ENCODE data around the gene PDZD2.
"Not testable (repeated sequence)": the region's sequence is repeated elsewhere in the genome, so short reads cannot be mapped to it uniquely, and the experiment has no call there.

The PDZD2 gene

GRCh38 chr5:31741496-31741895 lies 102.6 kb downstream of the PDZD2 start:
- DNase-seq = no peak

- DNase-seq = no peak
Observed at GRCh38 chr5:31743678-31744077, 104.7 kb downstream of the PDZD2 start.

DNA sequence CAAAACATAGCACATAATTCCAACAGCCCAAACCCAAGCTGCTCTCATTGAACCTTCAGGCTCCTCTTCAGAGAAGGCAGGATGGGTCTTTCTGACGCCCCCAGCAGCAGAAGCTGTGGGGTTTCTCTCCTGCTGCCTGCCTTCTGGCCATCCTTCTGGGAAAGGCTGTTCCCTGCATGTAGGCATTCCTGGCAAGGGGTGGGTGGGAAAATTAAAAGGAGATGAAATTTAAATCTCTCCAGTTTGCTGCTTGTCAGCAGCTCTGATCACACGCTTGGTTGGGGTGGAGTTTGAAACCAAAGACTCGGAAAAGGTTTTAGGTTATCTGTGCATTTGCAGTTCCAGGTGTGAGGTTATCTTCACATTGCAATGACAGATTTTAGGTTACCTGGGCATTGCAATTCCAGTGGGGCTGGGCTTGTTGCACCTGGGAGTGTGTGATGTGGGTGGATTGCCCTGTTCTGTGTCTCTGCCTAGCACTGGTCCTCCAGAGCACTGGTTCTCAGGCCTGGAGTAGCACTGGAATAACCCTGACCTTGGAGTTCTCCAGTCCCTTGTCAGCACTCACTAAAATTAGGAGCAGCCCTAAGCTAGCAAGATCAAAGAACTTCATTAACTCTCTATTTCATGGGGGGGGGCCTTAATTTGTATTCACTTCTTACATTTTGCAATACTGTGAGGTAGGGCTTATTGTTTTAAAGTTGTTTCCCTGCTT lies 109.7 kb downstream of the PDZD2 start:
- DNase-seq = no peak

DNA sequence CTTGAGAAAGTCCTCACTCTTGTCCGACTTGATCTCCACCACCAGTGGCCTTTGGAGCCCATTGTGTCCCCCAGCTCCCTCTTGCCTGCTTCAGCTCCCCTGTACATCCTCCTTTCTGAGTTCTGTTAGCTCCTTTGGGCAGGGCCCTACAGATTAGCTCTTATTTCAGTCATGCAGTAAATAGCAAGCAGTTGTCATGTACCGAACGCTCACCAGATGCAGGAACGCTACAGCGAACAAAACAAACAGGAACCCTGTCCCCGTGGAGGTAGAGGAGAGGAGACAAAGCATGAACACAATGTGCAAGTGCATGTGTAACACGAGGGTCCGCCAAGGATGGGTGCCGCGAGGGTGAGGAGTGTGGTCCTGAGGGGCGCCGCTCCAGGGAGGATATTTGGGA lies 111.3 kb downstream of the PDZD2 start:
- no peak for DNase-seq

- no peak for DNase-seq
Observed at GRCh38 chr5:31751610-31752009, 112.7 kb downstream of the PDZD2 start.

DNA sequence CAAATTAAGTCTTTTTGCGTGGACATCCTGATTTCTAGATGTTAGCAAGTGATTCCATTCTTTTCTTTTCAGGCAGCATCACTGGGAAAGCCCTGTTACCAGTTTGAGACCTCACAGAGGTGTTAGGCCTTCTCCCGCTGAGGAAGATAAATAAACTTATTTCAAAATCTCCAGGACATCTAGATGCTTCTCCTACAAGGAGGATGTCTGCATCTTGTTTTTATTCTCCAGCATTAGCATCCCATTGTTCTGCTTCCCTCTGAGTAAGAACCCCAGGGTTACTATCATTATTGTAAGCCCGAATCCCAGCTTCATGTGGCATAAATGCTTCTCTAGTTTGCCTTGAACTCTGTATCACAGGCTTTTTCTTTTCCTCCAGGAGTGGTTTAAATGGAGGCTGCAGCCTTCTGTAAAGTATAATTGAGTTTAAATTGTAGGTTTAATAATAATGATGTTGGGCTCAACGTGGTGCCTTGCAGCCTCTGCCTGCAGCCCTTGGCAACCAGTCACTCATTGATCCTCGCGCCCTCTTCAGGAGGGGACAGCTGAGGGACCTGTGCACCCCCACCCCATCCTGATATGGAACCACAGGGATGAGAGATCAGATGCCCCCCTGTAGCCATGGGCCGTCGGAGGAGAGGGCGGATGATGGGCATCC lies 114.9 kb downstream of the PDZD2 start:
- DNase-seq = no peak

GRCh38 chr5:31754358-31754704 lies 115.4 kb downstream of the PDZD2 start:
- no peak for DNase-seq

GRCh38 chr5:31754741-31755675 lies 116.1 kb downstream of the PDZD2 start:
- no peak for DNase-seq

DNA sequence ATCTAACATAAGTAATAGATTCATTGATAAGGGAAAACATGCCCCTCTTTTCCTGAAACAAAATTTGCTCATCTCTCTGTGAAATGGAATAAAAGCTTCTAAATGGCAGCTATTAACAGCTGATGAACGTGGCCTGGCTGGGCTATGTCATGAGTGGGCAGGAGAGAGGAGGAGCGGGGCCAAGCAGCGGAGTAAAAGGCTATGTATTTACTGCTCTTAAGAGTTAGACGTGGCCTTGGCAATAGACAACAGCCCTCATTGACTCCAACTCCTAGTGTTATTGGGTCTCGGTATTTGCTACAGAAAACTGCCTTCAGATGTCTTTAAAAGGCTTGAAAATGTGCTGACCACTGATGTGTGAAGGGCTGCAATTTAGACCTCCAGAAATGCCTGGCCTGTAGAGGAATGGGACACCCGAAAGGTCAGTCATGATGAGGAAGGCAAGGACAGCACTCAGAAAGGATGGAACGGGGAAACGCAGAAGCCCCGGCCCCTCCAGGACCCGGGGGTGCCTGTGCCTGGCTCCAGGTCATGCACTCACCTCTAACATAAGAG lies 116.8 kb downstream of the PDZD2 start:
- no peak for DNase-seq

DNA sequence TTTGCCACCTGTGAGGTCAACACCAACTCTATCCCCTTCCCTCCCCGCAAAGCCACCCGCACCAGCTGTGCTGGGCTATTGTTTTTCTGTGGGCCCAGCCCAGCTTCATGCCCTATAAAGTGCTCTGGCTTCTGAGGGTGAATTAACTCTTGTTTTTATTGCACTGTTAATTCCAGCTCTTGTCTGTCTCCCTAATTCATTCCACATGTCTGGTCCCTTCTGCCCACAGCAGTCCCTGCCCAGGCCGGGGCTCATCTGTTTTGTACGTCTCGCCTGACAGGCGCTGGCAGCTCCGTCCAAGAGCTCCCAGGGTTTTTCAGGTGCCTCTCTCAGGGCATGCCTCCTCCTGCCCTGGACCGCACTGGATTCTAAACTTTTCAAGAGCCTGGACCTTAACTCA lies 118.9 kb downstream of the PDZD2 start:
- DNase-seq = no peak

DNA sequence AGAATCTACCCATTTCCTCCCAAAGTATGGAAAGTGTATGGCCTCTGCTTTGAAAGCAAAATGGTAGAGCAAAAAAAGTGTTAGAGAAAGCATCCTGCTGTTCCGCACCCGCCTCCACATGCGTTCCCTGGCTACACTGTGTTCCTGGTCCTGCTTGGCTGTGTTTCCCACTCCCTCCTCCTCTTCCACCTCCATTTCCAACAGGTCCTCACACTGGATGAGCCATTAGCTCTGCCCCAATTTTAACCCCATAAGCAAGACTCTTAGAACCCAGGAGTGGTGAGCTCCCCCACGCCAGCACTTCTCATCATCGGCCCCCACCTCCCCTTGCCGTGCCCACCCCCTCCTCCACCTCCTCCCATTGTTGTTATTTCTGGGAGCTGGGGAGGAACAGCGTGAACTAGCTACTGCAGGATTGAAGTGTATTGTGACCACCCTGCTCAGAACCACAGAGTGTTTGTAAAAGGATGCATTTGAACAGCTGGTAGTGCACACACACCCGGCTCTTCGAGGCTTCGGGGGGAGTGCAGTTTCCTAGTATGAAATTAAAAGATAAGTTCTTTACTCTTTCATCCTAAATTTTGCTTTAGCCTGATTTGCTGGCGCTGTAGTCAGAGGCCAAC lies 120.0 kb downstream of the PDZD2 start:
- no peak for DNase-seq

DNA sequence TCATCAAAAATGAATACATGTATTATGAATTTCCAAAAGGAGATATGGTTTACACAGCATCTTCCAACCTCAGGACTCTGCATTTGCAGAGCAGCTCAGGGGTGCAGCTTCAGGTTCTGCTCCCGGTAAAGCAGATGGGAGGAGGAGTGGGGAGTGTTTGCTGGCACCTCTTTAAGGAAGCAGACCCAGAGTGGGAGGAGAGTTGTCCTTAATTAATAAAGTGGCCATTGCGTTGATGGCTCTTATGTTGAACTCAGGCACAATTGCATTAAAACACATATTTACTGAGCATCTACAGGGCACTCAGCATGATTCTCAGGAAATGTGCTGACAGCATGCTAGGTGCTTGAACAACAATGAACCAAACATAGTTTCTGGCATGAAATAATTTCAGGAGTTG lies 121.0 kb downstream of the PDZD2 start:
- DNase-seq = no peak

- no peak for DNase-seq
Observed at GRCh38 chr5:31761877-31762276, 122.9 kb downstream of the PDZD2 start.

DNA sequence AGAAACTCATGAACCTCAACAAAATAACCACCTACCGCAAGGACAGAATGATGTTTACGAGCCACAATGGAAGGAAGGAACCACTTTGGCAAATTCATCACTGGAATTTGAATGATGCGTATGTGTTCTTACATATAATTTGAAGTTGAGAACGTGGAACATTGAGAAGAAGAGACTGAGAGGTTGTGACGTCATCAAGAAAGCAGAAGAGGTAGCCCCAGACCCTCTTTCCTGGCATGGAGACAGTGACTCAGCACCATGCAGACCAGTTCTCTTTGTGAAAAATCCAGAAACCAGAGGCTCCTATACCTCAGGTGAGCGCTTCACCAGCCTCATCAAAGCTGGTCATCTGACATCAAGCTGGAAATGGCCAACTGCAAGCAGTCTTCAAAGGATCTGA lies 124.5 kb downstream of the PDZD2 start:
- DNase-seq = no peak

- not testable (repeated sequence) for DNase-seq
Observed at GRCh38 chr5:31764687-31765086, 125.8 kb downstream of the PDZD2 start.

- DNase-seq = no peak
Observed at GRCh38 chr5:31767335-31768031, 128.6 kb downstream of the PDZD2 start.

DNA sequence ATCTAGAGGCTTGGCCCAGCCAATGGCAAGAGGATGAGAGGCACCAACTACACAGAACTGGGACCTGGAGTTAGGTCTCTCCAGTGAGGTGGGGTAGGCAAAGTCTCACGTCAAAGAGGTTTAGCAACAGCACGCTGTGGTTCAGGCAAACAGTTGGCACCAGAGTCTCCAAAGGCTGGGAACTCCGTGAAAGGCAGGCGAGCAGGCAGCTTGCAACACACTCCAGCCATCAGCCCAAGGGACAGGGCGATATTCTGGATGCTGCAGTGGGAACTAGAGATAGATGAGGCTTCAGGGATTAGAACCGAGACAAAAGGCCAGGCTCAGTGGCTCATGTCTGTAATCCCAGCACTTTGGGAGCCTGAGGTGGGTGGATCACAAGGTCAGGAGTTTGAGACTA lies 129.1 kb downstream of the PDZD2 start:
- DNase-seq = no peak

GRCh38 chr5:31768784-31769183 lies 129.9 kb downstream of the PDZD2 start:
- DNase-seq = no peak

- no peak for DNase-seq
Observed at GRCh38 chr5:31769530-31769929, 130.6 kb downstream of the PDZD2 start.

DNA sequence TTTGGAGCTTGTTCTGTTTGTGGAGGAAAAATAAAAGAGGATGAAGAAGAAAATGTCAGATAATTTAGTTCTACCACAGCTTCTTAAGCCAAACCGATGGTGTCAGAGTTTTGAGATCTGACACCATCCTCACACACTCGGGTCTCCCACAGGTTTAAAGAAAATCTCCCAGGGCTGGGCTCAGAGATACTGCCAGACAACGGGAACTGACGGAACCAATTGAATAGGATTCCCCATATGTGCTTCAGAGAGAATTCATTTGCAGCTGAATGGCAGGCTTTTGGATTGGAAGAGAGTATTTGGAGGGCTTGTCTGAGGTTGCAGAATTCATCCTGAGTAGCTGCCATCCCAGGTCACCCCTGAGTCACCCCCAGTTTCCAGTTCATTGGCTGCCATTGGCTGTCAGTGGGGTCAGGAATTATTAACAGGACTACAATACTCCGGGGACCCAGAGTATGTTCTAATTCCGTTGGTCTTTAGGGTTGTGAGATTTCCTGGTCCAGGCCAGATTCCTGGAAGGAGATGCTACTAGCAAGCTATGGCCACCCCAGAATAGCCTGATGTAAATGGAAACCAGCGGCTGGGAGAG lies 131.3 kb downstream of the PDZD2 start:
- DNase-seq = no peak

- no peak for DNase-seq
Observed at GRCh38 chr5:31770998-31771397, 132.1 kb downstream of the PDZD2 start.

DNA sequence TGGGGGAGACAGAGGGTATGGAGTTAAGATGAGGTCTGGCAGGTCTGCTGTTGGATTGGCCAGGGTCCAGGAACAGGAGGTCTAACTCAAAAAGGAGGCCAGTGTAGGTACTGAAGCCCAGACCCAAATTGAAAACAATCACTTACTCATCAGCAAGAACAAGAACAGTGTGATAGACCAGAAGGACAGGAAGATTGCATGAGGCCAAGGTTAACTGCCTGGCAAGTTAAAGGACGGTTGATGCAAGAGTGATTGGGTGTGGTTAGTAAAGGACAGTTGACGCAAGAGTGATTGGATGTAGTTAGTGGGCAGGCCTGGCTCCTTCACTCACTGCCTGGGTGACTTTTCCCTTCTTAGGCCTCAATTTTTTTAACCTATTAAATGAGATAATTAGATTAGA lies 132.6 kb downstream of the PDZD2 start:
- no peak for DNase-seq
